Coronary artery (tissue), 2 donors: Measurements from ENCODE around the gene SLC35F3.
A peak's percentile ranks its signal among the peaks of the same experiment; 100 is the strongest.

ENCODE experiments used
- DNase-seq: peaks from one replicate; pipeline ENCODE4 v3.0.0-alpha.2; 2017; ENCODE audit warnings: low spot score
- H3K27ac ChIP-seq, 2 donors: fragments of 200-600 bp; sonication (generic); one replicate each; pipeline ENCODE4 v1.5.1; 2016 to 2019
- H3K4me3 ChIP-seq: fragments of 200-600 bp; sonication (generic); 2 replicates; pipeline ENCODE4 v1.5.1; 2016; ENCODE audit warnings: mild to moderate bottlenecking, moderate library complexity
- CTCF ChIP-seq: fragments of 200-600 bp; sonication (generic); IDR thresholded peaks from one replicate; pipeline ENCODE4 v1.5.1; 2019; ENCODE audit warnings: antibody characterized with exemption

The SLC35F3 gene

GRCh38 chr1:234107416-234108021 is 203.0 kb downstream of the SLC35F3 start:
- no peak for DNase-seq
- Histone ChIP-seq H3K27ac (no peak overlapping the region), H3K4me3 (no peak overlapping the region)
- TF ChIP-seq CTCF, result no peak

GRCh38 chr1:234108921-234109320 is 204.4 kb downstream of the SLC35F3 start:
- no peak for TF ChIP-seq CTCF
- no peak for DNase-seq
- H3K27ac ChIP-seq, result no peak overlapping the region
- no peak overlapping the region for H3K4me3 ChIP-seq

- no peak for TF ChIP-seq CTCF
- no peak overlapping the region for H3K4me3 ChIP-seq
- no peak for DNase-seq
- H3K27ac ChIP-seq, result no peak overlapping the region
These were observed 205.4 kb downstream of the SLC35F3 start for GRCh38 chr1:234109840-234110239.

- Histone ChIP-seq H3K27ac (no peak overlapping the region), H3K4me3 (no peak overlapping the region)
- DNase-seq, result no peak
- TF ChIP-seq CTCF, result no peak
These were observed 207.1 kb downstream of the SLC35F3 start for GRCh38 chr1:234111458-234112142.

GRCh38 chr1:234114648-234115307 is 210.3 kb downstream of the SLC35F3 start:
- DNase-seq, result no peak
- peak overlapping the region; percentile 41 for H3K4me3 ChIP-seq
- peak; percentile 33 for TF ChIP-seq CTCF
- no peak overlapping the region for H3K27ac ChIP-seq

GRCh38 chr1:234118911-234119310 is 214.4 kb downstream of the SLC35F3 start:
- DNase-seq, result no peak
- H3K4me3 ChIP-seq, result no peak overlapping the region
- H3K27ac ChIP-seq, result no peak overlapping the region
- no peak for TF ChIP-seq CTCF

GRCh38 chr1:234119431-234119830 is 215.0 kb downstream of the SLC35F3 start:
- no peak for TF ChIP-seq CTCF
- DNase-seq, result no peak
- Histone ChIP-seq H3K27ac (no peak overlapping the region), H3K4me3 (no peak overlapping the region)
